Natural killer cell (primary cell): ENCODE results near the gene ARHGAP42. TPM values are rescaled to one million over a fixed set of nuclear protein-coding genes. Genes with fewer than 3 reads are reported as not detected.

Experiments
- ATAC-seq, 3 donors: fragments of 150-1000 bp in 2 of 3; fragments of 200-7000 bp in 1 of 3; cut with Tn5 transposase; 1 replicate in 1 of 3; 2 replicates in 2 of 3; pipeline ENCODE4 v1.10.0; 2021; ENCODE audit warnings: mild to moderate bottlenecking in 2 of 3, moderate library complexity in 2 of 3
- DNase-seq, 2 donors: peaks; one replicate each; pipeline versions ENCODE4 v3.0.0 to v3.0.0-alpha.2; 2013 to 2021; ENCODE audit warnings: mixed read lengths in 1 of 2
- H3K27ac ChIP-seq: one replicate; pipeline ENCODE4 v1.5.1; 2013; ENCODE audit warnings: mild to moderate bottlenecking, low read length
- H3K27me3 ChIP-seq: one replicate; pipeline ENCODE4 v1.6.1; 2013; ENCODE audit warnings: low read length; ENCODE audit not compliant: control insufficient read depth, insufficient read depth
- H3K36me3 ChIP-seq: one replicate; pipeline ENCODE4 v1.6.1; 2013; ENCODE audit warnings: low read length; ENCODE audit not compliant: control insufficient read depth, insufficient read depth
- H3K4me1 ChIP-seq: one replicate; pipeline ENCODE4 v1.6.1; 2013; ENCODE audit warnings: low read length; ENCODE audit not compliant: control insufficient read depth, insufficient read depth
- H3K4me3 ChIP-seq: one replicate; pipeline ENCODE4 v1.5.1; 2013; ENCODE audit warnings: low read length
- H3K9me3 ChIP-seq: one replicate; pipeline ENCODE4 v1.6.1; 2013; ENCODE audit warnings: low read length; ENCODE audit not compliant: control insufficient read depth, insufficient read depth
- H3K27ac Mint-ChIP-seq, 2 donors: one replicate each; pipeline ENCODE4 v1.8.0; 2022; ENCODE audit warnings: mild to moderate bottlenecking in 2 of 2, mixed read lengths in 2 of 2, moderate library complexity in 1 of 2
- H3K27me3 Mint-ChIP-seq, 2 donors: one replicate each; pipeline ENCODE4 v1.8.0; 2022; ENCODE audit warnings: low read depth in 2 of 2, mixed read lengths in 2 of 2
- H3K36me3 Mint-ChIP-seq: one replicate; pipeline ENCODE4 v1.8.0; 2022; ENCODE audit warnings: mixed read lengths
- H3K4me1 Mint-ChIP-seq, 2 donors: one replicate each; pipeline ENCODE4 v1.8.0; 2022; ENCODE audit warnings: mixed read lengths in 2 of 2
- H3K4me3 Mint-ChIP-seq: one replicate; pipeline ENCODE4 v1.8.0; 2022; ENCODE audit warnings: mild to moderate bottlenecking, moderate library complexity, mixed read lengths
- H3K9me3 Mint-ChIP-seq, 2 donors: one replicate each; pipeline ENCODE4 v1.8.0; 2022; ENCODE audit warnings: mixed read lengths in 2 of 2
- WGBS: methylation state at CpG from one replicate; pipeline ENCODE4 v1.1.7; 2013; ENCODE audit warnings: missing lambda C conversion rate; ENCODE audit not compliant: insufficient coverage; 5-methylcytosine and 5-hydroxymethylcytosine counted together
- intact Hi-C: fragments of 100-400 bp; cut with micrococcal nuclease; formaldehyde crosslinking; loops from one replicate; pipeline ENCODE4 v1.14.2; 2022
- total RNA-seq, 4 donors: library from RNA; stranded (reverse); fragments of 120-200 nt in 1 of 4; gene quantifications; one replicate each; pipeline versions ENCODE4 v1.2.3 to v1.2.4, GENCODE V29; 2013 to 2022
- TF ChIP-seq, protein P1 (sequence below): fragments of 200-600 bp; IDR thresholded peaks from one replicate; pipeline ENCODE4 v1.8.0; 2022; ENCODE audit warnings: antibody characterized with exemption

ARHGAP42 gene
- total RNA-seq, 3 donors from 2014 or later (not counting 1 experiment from before 2014, with no cell fraction given), result 6.0 to 7.6 (median 6.4) TPM

DNA sequence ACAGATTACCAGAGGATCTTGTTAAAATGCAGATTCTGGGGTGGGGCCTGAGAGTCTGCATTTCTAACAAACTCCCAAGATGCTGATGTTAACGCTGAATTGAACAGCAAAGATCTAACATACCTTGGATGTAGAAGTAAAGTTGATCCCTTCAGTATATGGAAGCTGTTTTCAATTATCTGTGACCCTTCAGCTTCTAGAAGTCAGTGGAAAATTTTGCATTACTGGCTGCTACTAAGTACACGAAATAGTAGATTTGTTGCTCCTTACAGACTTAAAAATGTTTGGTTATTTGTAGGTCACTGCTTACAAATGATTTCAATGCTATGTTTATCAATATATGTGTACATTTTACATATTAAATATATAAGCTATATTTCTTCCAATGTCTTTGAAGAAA, 107.4 kb downstream of the ARHGAP42 start:
- Mint-ChIP-seq H3K9me3 (no peaks in the 10 kb centered on the region), H3K4me1 (no peaks in the 10 kb centered on the region), H3K4me3 (no peak overlapping the region), H3K27ac (no peak overlapping the region), H3K27me3 (no peaks in the 10 kb centered on the region), H3K36me3 (no peaks in the 10 kb centered on the region)
- Histone ChIP-seq H3K4me1 (no peaks in the 10 kb centered on the region), H3K4me3 (no peak overlapping the region), H3K9me3 (no peaks in the 10 kb centered on the region), H3K36me3 (no peaks in the 10 kb centered on the region), H3K27ac (no peak overlapping the region), H3K27me3 (no peaks in the 10 kb centered on the region)
- TF ChIP-seq, protein P1, sequence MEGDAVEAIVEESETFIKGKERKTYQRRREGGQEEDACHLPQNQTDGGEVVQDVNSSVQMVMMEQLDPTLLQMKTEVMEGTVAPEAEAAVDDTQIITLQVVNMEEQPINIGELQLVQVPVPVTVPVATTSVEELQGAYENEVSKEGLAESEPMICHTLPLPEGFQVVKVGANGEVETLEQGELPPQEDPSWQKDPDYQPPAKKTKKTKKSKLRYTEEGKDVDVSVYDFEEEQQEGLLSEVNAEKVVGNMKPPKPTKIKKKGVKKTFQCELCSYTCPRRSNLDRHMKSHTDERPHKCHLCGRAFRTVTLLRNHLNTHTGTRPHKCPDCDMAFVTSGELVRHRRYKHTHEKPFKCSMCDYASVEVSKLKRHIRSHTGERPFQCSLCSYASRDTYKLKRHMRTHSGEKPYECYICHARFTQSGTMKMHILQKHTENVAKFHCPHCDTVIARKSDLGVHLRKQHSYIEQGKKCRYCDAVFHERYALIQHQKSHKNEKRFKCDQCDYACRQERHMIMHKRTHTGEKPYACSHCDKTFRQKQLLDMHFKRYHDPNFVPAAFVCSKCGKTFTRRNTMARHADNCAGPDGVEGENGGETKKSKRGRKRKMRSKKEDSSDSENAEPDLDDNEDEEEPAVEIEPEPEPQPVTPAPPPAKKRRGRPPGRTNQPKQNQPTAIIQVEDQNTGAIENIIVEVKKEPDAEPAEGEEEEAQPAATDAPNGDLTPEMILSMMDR, result no peak
- ATAC-seq, result no peak
- no peak for DNase-seq
- intact Hi-C loops, result no loop called here
- WGBS, result 75% methylated on average over 1 of the region's 2 CpGs

DNA sequence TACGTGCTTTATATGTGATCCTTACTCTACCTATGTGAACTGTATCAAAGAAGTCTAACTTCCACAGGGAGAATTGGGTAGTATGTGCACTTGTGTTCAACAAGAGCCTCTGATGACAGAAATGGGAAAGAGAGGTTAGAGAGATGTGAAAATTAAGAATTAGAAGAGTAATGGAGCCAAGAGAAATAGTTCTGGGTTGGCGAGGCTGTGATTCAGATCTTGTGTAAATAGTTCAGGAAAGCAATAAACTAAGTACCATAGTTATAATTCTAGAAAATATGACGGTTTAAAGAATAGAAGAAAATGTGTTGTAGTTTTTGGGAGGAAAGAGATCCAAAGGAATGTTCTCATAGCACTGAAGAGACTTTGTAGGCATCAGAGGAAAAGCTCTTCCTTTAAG, 112.4 kb downstream of the ARHGAP42 start:
- intact Hi-C loops, result no loop called here
- no peaks in the 10 kb centered on the region for H3K36me3 ChIP-seq
- TF ChIP-seq, protein P1, result no peak
- no peak overlapping the region for H3K4me3 ChIP-seq
- Mint-ChIP-seq H3K27ac (no peak overlapping the region), H3K27me3 (no peaks in the 10 kb centered on the region), H3K9me3 (no peaks in the 10 kb centered on the region), H3K4me1 (no peaks in the 10 kb centered on the region), H3K4me3 (no peak overlapping the region), H3K36me3 (no peaks in the 10 kb centered on the region)
- H3K27ac ChIP-seq, result no peak overlapping the region
- 83% methylated on average over 2 of the region's 3 CpGs for WGBS
- H3K27me3 ChIP-seq, result no peaks in the 10 kb centered on the region
- H3K9me3 ChIP-seq, result no peaks in the 10 kb centered on the region
- no peaks in the 10 kb centered on the region for H3K4me1 ChIP-seq
- ATAC-seq, result no peak
- DNase-seq, result no peak

DNA sequence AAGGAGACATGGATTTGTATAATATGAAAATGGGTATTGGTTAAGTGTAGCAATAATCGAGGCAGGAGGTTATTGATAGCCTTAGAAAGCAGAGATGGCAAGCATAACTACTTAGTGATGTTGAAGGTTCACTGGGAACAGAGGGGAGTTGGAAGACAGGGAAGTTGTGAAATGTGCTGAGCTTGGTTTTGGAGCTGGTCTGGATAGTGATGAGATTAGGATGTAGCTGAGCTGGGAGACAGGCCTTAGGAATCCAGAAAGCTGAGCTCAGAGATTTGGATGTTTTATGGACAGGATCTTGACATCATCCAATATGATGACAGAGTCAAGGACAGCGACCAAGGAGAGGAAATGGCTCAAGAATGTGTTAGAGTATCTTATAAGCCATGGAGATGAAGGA, 113.1 kb downstream of the ARHGAP42 start:
- no peaks in the 10 kb centered on the region for H3K9me3 ChIP-seq
- H3K4me1 Mint-ChIP-seq, result no peaks in the 10 kb centered on the region

More for the DNA sequence above, 113.1 kb downstream of the ARHGAP42 start:
- Histone ChIP-seq H3K36me3 (no peaks in the 10 kb centered on the region), H3K27me3 (no peaks in the 10 kb centered on the region), H3K4me1 (no peaks in the 10 kb centered on the region), H3K27ac (no peak overlapping the region), H3K4me3 (no peak overlapping the region)
- 76% methylated on average over 2 of the region's 2 CpGs for WGBS
- intact Hi-C loops, result no loop called here
- no peaks in the 10 kb centered on the region for H3K27me3 Mint-ChIP-seq
- no peak overlapping the region for H3K4me3 Mint-ChIP-seq
- DNase-seq (no peak), ATAC-seq (no peak)
- no peaks in the 10 kb centered on the region for H3K36me3 Mint-ChIP-seq
- H3K9me3 Mint-ChIP-seq, result no peaks in the 10 kb centered on the region
- no peak overlapping the region for H3K27ac Mint-ChIP-seq
- TF ChIP-seq, protein P1, result no peak
